Middle frontal gyrus (tissue), 1 donor: ENCODE results near the gene HLA-DQA2.
"Not testable (repeated sequence)": the region's sequence is repeated elsewhere in the genome, so short reads cannot be mapped to it uniquely, and the experiment has no call there.

Source experiments
- DNase-seq: peaks from one replicate; pipeline ENCODE4 v3.0.0-alpha.2; 2015; ENCODE audit warnings: low spot score; ENCODE audit errors: extremely low spot score

Gene HLA-DQA2

GRCh38 chr6:32779036-32779435, 37.8 kb downstream of the HLA-DQA2 start:
- DNase-seq, result no peak

GRCh38 chr6:32782923-32783322, 41.7 kb downstream of the HLA-DQA2 start:
- DNase-seq, result not testable (repeated sequence)

GRCh38 chr6:32785781-32786533, 44.8 kb downstream of the HLA-DQA2 start:
- peak; percentile 13 for DNase-seq

GRCh38 chr6:32790306-32790705, 49.1 kb downstream of the HLA-DQA2 start:
- no peak for DNase-seq

- no peak for DNase-seq
Observed at GRCh38 chr6:32792901-32793435, 51.8 kb downstream of the HLA-DQA2 start.

GRCh38 chr6:32794510-32794909, 53.3 kb downstream of the HLA-DQA2 start:
- DNase-seq, result no peak
